ENCODE results near the gene RASAL1. TPM values are rescaled to one million over a fixed set of nuclear protein-coding genes. Genes with fewer than 3 reads are reported as not detected.

The RASAL1 gene
- total and polyA plus RNA-seq, 10 donors: 0.13 to 1.7 (median 0.62) TPM; not detected in 2

- DNase-seq: no peak
- intact Hi-C loops (cut with DNase I; ENCODE audit: low total_unique reads): loop anchor here (5.0 to 10.0 kb wide), 2 partner anchors 64 to 111 kb away; no protein-coding TSS in a partner anchor
- Histone ChIP-seq H3K4me3 (no peak overlapping the region), H3K36me3 (peaks cover 0 to 73% (median 63%) of the 10 kb centered on the region in 6 donors), H3K4me1 (peaks cover 10 to 28% (median 17%) of the 10 kb centered on the region in 6 donors), H3K9me3 (no peaks in the 10 kb centered on the region), H3K27ac (no peak overlapping the region), H3K27me3 (replicated peaks in 1 of 7) (peaks cover 0 to 29% (median 17%) of the 10 kb centered on the region in 7 donors)
- WGBS, 5 donors: 93 to 98% (median 97%) methylated on average over 12 to 26 of the region's 26 CpGs
- TF ChIP-seq CTCF (IDR thresholded peaks at IDR 0.05 in 8 of 11, conservative IDR thresholded peaks at IDR 0.05 in 3 of 11) (no peak), POLR2A (IDR thresholded peaks at IDR 0.05) (no peak), POLR2AphosphoS5 (IDR thresholded peaks at IDR 0.05) (peak in 1 of 3 donors; percentile 48)
Measured at GRCh38 chr12:113158439-113159203, 23.1 kb upstream of the RASAL1 start.

- H3K9me3 ChIP-seq: no peaks in the 10 kb centered on the region
- intact Hi-C loops (cut with DNase I; ENCODE audit: low total_unique reads): loop anchor here (5.0 to 10.0 kb wide), 2 partner anchors 63 to 110 kb away; no protein-coding TSS in a partner anchor
- H3K27me3 ChIP-seq (replicated peaks in 1 of 7): peaks cover 0 to 42% (median 21%) of the 10 kb centered on the region in 7 donors
- no peak for DNase-seq
- no peak overlapping the region for H3K4me3 ChIP-seq
- 84 to 95% (median 89%) methylated on average over 11 to 12 of the region's 12 CpGs for WGBS, 5 donors
- peaks cover 19 to 41% (median 29%) of the 10 kb centered on the region in 6 donors for H3K4me1 ChIP-seq
- TF ChIP-seq POLR2A (IDR thresholded peaks at IDR 0.05) (no peak), POLR2AphosphoS5 (IDR thresholded peaks at IDR 0.05) (peak in 1 of 3 donors; percentile 62)
- H3K36me3 ChIP-seq: peaks cover 0 to 60% (median 50%) of the 10 kb centered on the region in 6 donors
- H3K27ac ChIP-seq: no peak overlapping the region
Measured at GRCh38 chr12:113157218-113157859, 21.8 kb upstream of the RASAL1 start.

- TF ChIP-seq POLR2A (IDR thresholded peaks at IDR 0.05) (no peak), POLR2AphosphoS5 (IDR thresholded peaks at IDR 0.05) (no peak), CTCF (IDR thresholded peaks at IDR 0.05 in 8 of 11, conservative IDR thresholded peaks at IDR 0.05 in 3 of 11) (no peak)
- 18 to 32% (median 22%) methylated on average over 7 of the region's 7 CpGs for WGBS, 5 donors
- Histone ChIP-seq H3K4me3 (no peak overlapping the region), H3K27me3 (replicated peaks in 1 of 7) (peaks cover 0 to 59% (median 27%) of the 10 kb centered on the region in 7 donors), H3K4me1 (peaks cover 19 to 44% (median 29%) of the 10 kb centered on the region in 6 donors), H3K27ac (no peak overlapping the region), H3K36me3 (peaks cover 0 to 43% (median 34%) of the 10 kb centered on the region in 6 donors), H3K9me3 (no peaks in the 10 kb centered on the region)
- intact Hi-C loops (cut with DNase I; ENCODE audit: low total_unique reads): loop anchor here (5.0 to 10.0 kb wide), 2 partner anchors 61 to 108 kb away; no protein-coding TSS in a partner anchor
- no peak for DNase-seq
Measured at GRCh38 chr12:113155646-113156045, 20.1 kb upstream of the RASAL1 start.

- 72 to 78% (median 74%) methylated on average over 12 of the region's 12 CpGs for WGBS, 5 donors
- Histone ChIP-seq H3K36me3 (peaks cover 0 to 38% (median 28%) of the 10 kb centered on the region in 6 donors), H3K4me1 (peaks cover 19 to 44% (median 29%) of the 10 kb centered on the region in 6 donors), H3K9me3 (no peaks in the 10 kb centered on the region), H3K4me3 (peak overlapping the region in 1 of 8 donors; percentile 11), H3K27ac (no peak overlapping the region), H3K27me3 (replicated peaks in 1 of 7) (peaks cover 0 to 64% (median 27%) of the 10 kb centered on the region in 7 donors)
- no peak for DNase-seq
- TF ChIP-seq CTCF (IDR thresholded peaks at IDR 0.05 in 8 of 11, conservative IDR thresholded peaks at IDR 0.05 in 3 of 11) (no peak), POLR2AphosphoS5 (IDR thresholded peaks at IDR 0.05) (no peak), POLR2A (IDR thresholded peaks at IDR 0.05) (no peak)
- intact Hi-C loops (cut with DNase I; ENCODE audit: low total_unique reads): loop anchor here (5.0 to 10.0 kb wide), 2 partner anchors 60 to 108 kb away; no protein-coding TSS in a partner anchor
Measured at GRCh38 chr12:113155060-113155459, 19.5 kb upstream of the RASAL1 start.
